ENCODE measurements around the gene MTURN. TPM values are rescaled to one million over a fixed set of nuclear protein-coding genes. Genes with fewer than 3 reads are reported as not detected.

MTURN gene
- polyA plus RNA-seq, 1 donor (not counting 4 experiments of a cell fraction or from before 2014, with no cell fraction given), result 10.8 TPM

GRCh38 chr7:30135301-30136116, 723 bp downstream of the MTURN start:
- no peaks in the 10 kb centered on the region for H3K27me3 ChIP-seq (ENCODE audit: control insufficient read depth, extremely low read depth, insufficient read depth, low read length)
- H3K36me3 ChIP-seq (ENCODE audit: control insufficient read depth in 2 of 2, extremely low read depth in 1 of 2, insufficient read depth in 2 of 2, low read length in 2 of 2), result no peaks in the 10 kb centered on the region
- FAIRE-seq, result no peak
- peak overlapping the region; percentile 88 for H3K9ac ChIP-seq (ENCODE audit: control insufficient read depth, extremely low read depth, insufficient read depth, low read length)
- H2AFZ ChIP-seq (ENCODE audit: control insufficient read depth, low read length), result peak overlapping the region; percentile 92
- dilution Hi-C loops (cut with MboI; ENCODE audit: extremely low pct_ligation_motif_present, low sequenced_read_pairs), result no loop called here
- peak overlapping the region; percentile 74 for H3K27ac ChIP-seq (ENCODE audit: control insufficient read depth, insufficient read depth, low read length)
- no peaks in the 10 kb centered on the region for H3K9me1 ChIP-seq (ENCODE audit: control insufficient read depth, extremely low read depth, insufficient read depth, low read length)
- peak overlapping the region; percentile 76 to 93 (median 83) for H3K4me3 ChIP-seq (ENCODE audit: control insufficient read depth in 2 of 3, extremely low read depth in 1 of 3, insufficient read depth in 2 of 3, low read depth in 1 of 3, low read length in 3 of 3)
- H4K20me1 ChIP-seq (ENCODE audit: control insufficient read depth, extremely low read depth, insufficient read depth, low read length), result no peaks in the 10 kb centered on the region
- H3K79me2 ChIP-seq (ENCODE audit: control insufficient read depth, insufficient read depth, low read length), result peaks cover 2% of the 10 kb centered on the region
- no peaks in the 10 kb centered on the region for H3K9me3 ChIP-seq (ENCODE audit: control insufficient read depth, low read depth, low read length)
- peak; percentile 28 for DNase-seq (ENCODE audit: low read depth, low spot score)
- peak overlapping the region; percentile 87 for H3K4me2 ChIP-seq (ENCODE audit: control insufficient read depth, extremely low read depth, insufficient read depth, low read depth, low read length)
- H3K4me1 ChIP-seq (ENCODE audit: control insufficient read depth, extremely low read depth, insufficient read depth, low read length), result peaks cover 9% of the 10 kb centered on the region
- TF ChIP-seq EZH2 (IDR thresholded peaks at IDR 0.05; ENCODE audit: low read length) (no peak), CTCF (optimal IDR thresholded peaks at IDR 0.05 in 1 of 3, IDR thresholded peaks at IDR 0.05 in 1 of 3, conservative IDR thresholded peaks at IDR 0.05 in 1 of 3; ENCODE audit: extremely low read depth in 1 of 3, insufficient read depth in 2 of 3, low read length in 3 of 3) (no peak)

- Histone ChIP-seq H4K20me1 (ENCODE audit: control insufficient read depth, extremely low read depth, insufficient read depth, low read length) (no peaks in the 10 kb centered on the region), H3K9me1 (ENCODE audit: control insufficient read depth, extremely low read depth, insufficient read depth, low read length) (no peaks in the 10 kb centered on the region), H2AFZ (ENCODE audit: control insufficient read depth, low read length) (peak overlapping the region; percentile 92), H3K4me2 (ENCODE audit: control insufficient read depth, extremely low read depth, insufficient read depth, low read depth, low read length) (peak overlapping the region; percentile 87), H3K9me3 (ENCODE audit: control insufficient read depth, low read depth, low read length) (no peaks in the 10 kb centered on the region), H3K4me3 (ENCODE audit: control insufficient read depth in 2 of 3, extremely low read depth in 1 of 3, insufficient read depth in 2 of 3, low read depth in 1 of 3, low read length in 3 of 3) (peak overlapping the region; percentile 76 to 93 (median 83)), H3K36me3 (ENCODE audit: control insufficient read depth in 2 of 2, extremely low read depth in 1 of 2, insufficient read depth in 2 of 2, low read length in 2 of 2) (no peaks in the 10 kb centered on the region), H3K4me1 (ENCODE audit: control insufficient read depth, extremely low read depth, insufficient read depth, low read length) (peaks cover 9% of the 10 kb centered on the region), H3K27me3 (ENCODE audit: control insufficient read depth, extremely low read depth, insufficient read depth, low read length) (no peaks in the 10 kb centered on the region), H3K79me2 (ENCODE audit: control insufficient read depth, insufficient read depth, low read length) (peaks cover 2% of the 10 kb centered on the region), H3K9ac (ENCODE audit: control insufficient read depth, extremely low read depth, insufficient read depth, low read length) (peak overlapping the region; percentile 88), H3K27ac (ENCODE audit: control insufficient read depth, insufficient read depth, low read length) (peak overlapping the region; percentile 74)
- no peak for TF ChIP-seq EZH2 (IDR thresholded peaks at IDR 0.05; ENCODE audit: low read length)
- no peak for TF ChIP-seq CTCF (optimal IDR thresholded peaks at IDR 0.05 in 1 of 3, IDR thresholded peaks at IDR 0.05 in 1 of 3, conservative IDR thresholded peaks at IDR 0.05 in 1 of 3; ENCODE audit: extremely low read depth in 1 of 3, insufficient read depth in 2 of 3, low read length in 3 of 3)
- dilution Hi-C loops (cut with MboI; ENCODE audit: extremely low pct_ligation_motif_present, low sequenced_read_pairs), result no loop called here
- FAIRE-seq (no peak), DNase-seq (ENCODE audit: low read depth, low spot score) (no peak)
These were observed 1.4 kb downstream of the MTURN start for GRCh38 chr7:30136117-30136731.
